NCI-H2107 treated with DMSO at 0.1 percent for 48 hours (cell line): ENCODE results near the gene ADCY2.

Experiments
- DNase-seq: peaks from one replicate; lab custom pipeline; 2025; ENCODE audit not compliant: unreplicated experiment; lab: John Stamatoyannopoulos, UW

ADCY2 gene

DNA sequence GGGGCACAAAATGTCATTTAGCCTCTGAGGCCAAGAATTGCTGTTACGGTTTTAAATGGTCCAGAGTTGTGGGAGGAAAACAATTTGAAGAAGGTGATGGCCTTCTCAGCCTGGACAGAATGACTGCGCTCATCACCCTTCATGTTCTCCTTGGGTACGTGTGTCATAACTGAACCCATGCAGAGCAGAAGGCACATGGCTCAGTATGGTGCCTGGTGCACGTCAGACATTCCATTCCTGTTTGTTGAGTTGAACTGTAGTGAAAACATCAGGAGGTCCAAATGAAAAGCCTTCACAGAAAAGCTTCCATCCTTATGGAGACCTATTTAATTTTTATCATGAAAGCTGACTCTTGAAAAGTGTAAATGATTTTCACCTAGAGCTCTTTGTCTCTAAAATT is 321.8 kb downstream of the ADCY2 start:
- DNase-seq: no peak

DNA sequence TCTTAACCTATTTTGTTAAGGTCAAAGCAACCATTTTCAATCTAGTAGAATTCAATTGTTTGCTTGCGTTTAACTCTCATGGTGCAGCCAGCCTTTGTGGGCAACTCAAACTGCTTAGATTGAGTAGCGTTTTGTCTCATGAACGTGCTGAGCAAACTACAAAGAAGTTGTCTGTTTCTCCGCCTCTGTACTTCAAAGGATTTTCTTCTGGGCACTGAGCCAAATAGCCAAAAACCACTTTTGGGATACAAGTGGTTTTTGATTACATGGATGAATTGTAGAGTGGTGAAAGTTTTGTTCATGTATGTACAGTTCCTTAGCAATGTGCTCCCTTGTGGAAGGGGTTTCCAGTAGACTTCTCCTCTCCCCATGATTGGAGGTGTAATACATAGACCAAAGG is 332.1 kb downstream of the ADCY2 start:
- peak; percentile 20 for DNase-seq

DNA sequence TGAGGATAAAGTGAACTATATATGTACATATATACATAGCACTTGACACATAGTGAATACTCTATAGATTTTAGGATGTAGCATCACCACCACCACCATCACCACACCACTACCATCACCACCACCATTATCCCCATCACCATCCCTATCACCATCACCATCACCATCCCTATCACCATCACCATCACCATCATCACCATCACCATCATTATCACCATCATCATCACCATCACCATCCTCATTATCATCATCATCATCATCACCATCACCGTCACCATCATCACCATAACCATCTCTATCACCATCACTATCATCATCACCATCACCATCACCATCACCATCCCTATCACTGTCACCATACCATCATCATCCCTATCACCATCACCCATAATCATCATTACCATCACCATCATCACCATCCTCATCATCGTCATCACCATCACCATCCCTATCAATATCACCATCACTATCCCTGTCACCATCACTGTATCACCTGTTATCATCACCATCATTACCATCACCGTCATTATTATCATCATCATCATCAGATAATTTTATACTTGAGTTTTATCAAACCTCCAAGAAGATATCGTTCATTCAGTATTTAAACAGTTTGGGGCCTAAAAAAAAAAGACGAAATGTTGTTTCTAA is 345.6 kb downstream of the ADCY2 start:
- DNase-seq: no peak

DNA sequence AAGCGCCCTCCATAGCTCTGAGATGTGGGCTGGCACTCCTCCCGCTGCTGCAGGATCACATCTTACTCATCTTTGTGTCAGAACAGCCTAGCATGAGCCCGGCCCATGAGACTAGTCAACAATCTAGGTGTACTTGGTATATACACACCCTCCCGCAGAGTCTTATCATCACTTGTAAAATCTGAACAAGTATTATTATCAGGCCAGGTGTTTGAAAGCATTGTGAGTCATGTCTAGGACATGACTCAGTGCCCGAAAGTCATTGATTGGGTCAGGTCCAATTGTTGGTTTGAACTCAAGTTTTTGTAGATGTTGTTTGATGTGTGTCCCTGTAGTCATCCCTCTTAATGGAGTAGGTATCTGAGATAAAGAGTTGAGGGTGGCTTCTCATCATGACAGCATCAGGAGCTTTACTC is 346.3 kb downstream of the ADCY2 start:
- DNase-seq: no peak

DNA sequence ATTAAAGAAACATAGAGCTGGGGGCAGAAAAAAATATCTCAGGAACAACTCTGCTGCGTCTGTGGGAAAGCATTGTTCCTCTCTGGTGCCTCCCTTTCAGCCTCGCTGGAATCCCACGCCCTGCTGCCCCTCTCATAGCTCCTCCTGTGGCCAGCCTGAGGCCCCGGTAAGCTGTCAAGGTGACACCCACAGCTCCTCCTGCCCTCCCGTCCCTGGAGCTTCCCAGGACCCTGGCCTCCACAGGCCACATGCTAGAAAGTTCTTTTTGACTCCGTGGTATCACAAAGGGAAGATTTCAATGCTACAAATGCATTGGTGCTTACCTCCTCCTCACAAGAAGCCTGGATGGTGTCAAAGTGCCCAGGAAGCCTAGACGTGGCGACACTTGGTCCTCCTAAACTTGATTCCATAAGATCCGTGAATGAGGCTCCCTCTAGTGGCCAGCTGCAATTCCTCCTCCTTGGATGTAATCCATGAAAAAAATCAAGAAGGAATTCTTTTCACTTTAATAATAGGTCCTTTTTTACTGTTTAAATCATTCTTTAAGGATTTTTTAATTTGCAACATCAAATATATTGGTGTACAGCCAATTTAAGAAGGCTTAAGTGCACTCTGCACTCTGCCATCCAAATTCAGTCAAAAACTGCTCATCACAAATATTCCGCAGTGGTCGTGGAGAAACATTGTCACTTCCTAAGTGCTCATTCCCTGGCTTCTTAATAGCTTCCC is 350.1 kb downstream of the ADCY2 start:
- DNase-seq: peak; percentile 74

DNA sequence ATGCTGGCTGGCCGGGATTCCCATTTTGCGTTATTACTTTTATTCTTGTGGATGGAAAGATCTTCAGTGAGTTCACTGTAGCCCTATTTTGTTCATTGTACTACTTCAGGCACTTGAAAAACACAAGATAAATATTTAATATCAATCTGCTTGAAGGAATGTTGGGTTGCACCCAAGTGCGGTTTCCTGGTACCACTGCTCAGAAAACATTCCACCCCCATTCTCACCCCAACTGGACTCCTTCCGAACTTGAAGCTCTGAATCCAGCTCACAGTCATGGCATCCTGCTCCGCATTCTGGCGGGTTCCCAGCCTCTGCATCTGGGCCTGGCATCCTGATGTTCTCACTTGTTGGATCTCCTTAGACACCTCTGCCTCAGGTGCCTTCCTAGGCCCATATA is 351.8 kb downstream of the ADCY2 start:
- DNase-seq: no peak

DNA sequence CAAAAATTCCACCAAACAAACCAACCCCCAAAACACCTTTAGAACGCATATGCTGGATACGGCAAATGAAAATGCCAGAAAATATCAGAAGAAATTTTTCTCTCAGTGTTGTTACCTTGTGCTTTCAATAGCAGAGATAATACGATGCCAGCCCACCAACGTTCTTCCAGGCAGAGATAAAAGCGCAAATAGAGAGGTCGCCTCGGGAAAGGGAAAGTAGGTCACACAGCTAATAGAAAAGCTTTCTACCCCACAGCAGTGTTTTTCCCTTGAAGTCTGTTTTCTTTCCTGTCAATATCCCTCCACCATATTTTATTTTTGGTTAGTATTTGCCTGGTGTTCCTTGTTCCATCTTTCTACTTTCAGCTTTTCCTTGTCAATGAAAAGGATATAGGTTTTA is 353.7 kb downstream of the ADCY2 start:
- DNase-seq: no peak

DNA sequence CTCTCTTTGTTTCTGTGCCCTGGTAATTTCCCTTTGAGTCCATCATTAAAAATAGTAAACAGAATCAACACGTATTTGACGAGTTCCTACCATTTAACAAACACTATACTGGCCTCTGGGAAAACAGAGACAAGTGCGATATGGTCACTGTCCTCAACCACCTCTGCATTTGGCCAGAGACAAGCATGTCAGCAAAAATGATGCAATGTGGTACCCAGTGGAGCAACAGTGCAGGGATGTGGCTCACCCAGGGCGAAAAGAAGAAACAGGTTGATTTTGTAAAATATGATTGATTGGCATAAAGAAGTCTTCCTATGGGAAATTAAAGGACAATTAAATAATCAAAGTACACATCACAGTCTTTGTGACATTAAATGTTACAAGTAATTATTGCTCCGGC is 355.9 kb downstream of the ADCY2 start:
- no peak for DNase-seq

DNA sequence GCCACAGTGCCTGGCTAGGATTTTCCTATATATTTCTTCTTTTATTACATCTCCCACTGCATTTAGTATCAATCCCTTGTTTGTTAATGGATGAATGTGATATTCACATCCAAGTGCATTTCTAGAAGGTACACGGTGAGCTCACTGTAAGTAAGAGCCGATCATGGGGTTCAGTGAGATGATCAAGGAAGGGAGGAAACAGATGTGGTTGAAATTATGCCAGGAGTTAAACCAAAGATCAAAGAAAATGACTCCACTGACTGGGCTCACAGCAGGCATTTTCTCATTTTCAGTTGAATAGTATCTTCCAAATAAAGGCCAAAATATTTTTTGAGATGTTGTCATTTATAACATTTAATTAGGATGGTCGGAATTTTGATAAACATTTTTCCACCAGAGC is 357.2 kb downstream of the ADCY2 start:
- no peak for DNase-seq

DNA sequence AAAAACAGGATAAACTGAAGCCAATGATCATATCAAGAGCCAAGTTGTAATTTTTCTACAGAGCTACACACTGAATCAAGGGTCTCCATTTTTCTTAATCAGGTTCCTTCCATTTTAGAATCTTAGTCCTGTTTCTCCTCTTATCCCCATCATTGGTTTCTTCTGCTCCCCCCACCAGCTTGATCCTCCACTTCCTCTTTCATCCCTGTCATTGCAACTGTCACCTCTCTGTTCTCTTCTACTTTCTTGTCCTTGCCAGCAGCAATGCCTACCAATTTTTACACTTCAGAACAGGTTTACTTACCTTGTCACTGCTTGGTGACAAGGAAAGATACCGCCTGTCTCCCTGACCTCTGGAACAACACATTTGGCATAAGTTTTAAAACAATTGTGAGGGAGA is 357.7 kb downstream of the ADCY2 start:
- no peak for DNase-seq

DNA sequence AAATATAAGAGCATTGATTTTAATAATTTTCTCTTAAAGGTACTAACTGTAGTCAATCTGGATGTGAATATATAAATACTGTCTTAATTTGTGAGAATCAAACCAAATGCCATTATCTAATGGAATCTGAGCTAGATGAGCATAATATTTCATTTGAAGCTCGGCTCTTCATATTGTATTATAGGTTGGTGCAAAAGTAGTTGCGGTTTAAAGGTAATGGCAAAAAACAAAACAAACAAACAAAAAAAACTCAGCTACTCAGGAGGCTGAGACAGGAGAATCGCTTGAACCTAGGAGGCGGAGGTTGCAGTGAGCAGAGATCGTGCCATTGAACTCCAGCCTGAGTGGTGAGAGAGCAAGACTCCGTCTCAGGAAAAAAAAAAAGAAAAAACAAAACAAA is 358.6 kb downstream of the ADCY2 start:
- DNase-seq: no peak

DNA sequence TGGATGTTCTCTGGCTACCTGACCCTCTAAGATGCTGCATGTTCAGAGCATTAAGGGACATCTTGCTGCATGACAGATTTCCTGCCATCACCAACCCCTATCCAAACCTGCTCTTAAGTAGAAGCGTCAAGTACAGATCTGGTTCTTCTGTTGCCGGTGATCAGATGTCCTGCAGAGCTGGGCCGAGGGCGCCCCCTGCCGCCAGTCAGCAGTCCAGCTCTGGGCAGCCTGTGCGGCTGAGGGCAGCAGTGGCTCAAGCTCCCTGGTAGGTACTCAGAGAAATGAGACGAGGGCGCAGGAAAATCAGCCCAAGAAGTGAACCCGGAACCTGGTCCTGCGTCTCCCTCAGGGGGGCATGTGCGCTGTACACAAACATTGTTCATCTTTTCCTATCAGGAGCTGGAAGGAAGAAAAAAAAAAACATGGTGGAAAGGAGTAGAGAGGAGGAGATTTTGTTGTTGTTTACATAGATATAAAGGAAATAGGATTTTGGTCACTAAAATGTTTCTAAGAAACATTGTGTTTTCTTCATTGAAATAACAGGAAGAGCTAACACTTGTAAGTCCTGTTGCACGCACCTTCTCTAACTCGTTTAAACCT is 359.2 kb downstream of the ADCY2 start:
- no peak for DNase-seq

DNA sequence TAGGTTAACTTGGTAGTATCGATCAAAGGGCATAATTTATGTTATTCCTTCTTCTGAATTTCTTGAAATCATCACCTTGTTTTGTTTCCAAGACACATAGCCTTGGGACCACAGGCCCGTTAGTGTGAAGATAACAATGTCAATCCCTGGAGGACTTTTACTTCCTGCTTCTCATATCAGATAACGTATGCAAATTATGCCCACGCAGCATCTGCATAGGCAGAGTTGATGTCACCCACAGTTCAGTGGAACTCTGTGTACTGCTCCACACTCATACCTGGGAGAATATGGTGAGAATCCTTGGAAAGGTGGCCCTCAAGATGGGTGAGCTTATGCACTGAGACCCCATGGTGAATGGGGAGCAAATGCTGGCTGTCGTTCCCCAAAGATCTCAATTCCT is 360.0 kb downstream of the ADCY2 start:
- DNase-seq: no peak

DNA sequence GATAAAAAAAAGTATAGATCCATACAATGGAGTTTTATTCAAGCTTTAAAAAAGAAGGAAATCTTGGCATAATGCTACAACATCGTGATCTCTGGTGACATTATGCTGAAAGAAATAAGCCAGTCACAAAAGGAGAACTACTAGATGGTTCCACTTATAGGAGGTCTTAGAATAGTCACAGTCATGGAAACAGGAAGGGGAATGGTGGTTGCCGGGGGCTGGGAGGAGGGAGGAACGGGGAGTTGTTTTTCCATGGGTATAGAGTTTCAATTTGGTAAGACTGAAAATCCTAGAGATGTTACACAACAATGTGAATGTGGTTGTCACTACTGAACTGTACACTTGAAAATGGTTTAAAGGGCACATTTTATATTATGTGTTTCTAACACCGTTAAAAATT is 360.5 kb downstream of the ADCY2 start:
- peak; percentile 41 for DNase-seq

DNA sequence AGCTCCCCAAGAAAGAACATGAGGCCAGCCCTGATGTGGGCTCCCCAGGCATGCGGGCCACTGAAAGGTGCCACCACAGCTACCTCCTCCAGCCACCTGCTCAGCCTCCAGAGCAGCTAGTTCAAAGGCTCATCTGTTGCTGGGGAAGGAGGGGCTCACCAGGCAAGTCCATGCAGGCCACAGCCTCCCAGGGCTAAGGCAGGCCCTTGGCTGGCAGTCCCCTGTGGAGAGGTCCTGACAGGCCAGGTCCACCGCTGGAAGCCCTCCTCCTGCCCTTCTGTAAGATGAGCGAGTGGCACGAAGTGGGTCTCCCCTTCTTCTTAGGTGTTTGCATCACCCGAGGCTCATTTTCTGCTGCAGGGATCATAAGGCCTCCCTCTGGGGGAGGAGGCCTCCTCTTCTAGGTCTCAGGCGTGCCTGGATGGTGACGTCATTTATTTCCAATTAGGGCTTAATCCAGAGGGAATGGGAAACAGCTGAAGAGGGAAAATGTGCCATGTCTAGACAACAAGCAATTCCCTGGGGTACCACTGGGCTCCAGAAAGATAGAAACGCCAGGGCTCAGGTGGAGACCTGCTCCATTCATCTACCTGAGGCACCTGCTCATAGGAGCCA is 363.4 kb downstream of the ADCY2 start:
- DNase-seq: peak; percentile 84

DNA sequence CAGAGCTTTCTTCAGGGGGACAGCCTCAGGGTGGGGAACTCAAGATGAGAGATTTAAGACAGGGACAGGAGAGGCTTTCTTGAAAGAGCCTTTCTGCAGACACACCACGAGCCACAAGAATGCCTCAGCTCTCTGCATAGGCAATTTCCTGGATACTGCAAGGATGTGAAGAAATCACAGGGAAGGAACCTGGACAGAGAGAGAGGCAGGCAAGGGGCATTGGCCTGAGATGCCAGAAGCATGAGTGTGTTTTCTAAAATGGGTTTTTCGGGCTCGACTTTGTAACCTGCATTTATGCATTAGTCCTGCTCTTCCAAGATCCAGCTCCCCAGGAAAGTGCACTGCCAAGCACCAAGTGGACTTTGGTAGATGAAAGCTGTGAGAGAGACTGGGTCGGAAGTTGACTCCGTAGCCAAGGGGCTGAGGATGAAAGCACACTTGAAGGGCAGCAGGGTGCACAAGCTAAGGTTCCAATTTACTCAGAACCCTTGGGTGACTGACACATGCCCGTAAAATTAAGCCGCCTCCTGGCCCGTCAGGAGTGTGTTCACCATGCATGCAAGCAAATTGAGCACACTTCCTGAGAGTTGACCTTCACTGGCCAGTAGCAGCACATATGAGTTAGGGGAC is 364.1 kb downstream of the ADCY2 start:
- DNase-seq: no peak

DNA sequence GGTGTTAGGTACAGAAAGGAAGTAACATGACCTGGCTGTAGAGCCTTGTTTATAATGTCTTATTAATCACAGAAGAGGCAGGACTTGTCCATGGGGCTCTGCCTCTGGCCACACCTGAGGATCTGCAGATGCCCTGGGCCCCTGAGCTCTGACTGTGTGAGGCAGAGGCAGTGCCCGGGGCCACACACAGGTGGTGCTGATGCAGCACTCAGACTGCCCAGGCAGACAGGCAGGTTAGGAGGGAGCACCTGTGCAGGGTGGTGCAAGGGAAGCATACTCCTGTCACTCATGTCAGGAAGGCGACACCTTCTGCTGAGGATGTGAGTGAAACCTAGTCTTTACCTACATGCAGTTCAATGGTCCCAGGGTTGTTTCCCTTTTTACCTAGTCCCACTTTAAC is 366.3 kb downstream of the ADCY2 start:
- DNase-seq: peak; percentile 75

DNA sequence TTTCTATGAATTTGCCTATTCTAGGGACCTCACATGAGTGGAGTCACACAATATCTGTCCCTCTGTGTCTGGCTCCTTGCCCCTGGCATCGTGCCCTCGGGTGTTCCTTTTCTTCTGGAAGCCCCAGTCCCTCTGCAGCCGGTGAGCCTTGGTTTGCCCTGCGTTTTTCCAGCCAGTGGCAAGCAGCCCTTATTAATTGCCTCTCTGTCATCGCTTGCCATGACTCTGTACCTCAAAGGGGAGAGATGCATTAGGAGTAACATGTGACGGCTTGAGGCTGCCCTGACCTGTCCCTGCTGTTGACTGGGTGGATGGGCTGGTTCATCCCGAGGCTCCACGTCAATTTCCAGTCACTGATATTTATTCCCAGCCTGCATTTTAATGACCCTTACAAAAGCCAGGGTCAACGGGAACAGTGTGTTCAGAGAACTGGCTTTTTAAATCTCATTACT is 367.7 kb downstream of the ADCY2 start:
- DNase-seq: no peak

DNA sequence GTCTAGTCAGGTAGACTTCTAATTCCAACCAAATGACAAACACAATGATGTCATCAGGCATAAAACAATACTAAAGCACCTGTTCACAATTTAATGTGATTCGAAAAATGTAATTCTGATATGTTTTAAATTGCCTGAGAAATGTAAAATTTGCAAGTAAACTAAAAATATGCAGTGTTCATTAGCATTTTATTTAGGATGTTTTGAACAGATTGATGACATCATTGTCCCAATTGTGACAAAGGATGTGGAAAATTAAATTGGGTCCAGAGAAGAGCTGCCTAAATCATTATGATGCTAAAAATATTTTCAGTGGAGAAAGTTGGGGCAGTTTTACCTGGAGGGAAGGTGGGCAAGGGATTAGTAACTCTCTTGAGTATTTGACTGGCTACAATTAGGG is 368.5 kb downstream of the ADCY2 start:
- DNase-seq: no peak

DNA sequence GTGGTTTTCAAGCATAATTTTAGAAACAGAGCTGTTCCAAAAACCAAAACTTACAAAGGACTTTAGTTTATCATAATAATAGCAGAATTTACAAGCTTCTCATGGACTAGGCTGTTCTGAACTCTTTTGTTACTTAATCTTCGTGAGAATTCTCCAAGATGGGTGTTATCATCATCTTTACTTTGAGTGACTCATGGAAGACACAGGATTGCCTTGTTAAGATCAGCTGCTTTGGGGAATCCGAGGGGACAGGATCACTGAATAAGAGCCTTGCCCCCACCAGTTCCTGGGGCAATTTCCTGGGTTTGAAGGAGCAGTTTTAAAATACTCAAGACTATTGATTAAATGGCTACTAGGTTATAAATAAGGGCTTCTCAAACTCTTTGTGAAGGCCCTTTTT is 374.5 kb downstream of the ADCY2 start:
- no peak for DNase-seq

DNA sequence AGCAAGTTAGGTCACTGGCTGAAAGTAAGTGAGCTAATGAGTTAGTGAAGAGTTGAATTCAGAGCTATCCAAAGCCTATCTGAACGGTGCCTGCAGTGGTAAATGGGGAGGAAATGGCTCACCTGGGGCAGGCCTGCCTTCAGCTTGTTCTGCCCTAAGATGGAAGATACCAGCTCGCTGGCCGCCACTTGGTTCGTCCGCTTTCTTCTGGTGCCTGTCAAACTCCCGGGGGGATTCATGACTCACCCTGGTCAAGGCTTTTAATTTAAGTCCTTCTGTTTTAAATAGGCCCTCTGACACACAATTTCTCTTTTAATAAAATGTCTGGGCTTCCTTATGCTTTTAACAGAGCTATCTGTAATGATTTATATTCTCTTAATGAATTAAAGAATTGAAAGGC is 376.2 kb downstream of the ADCY2 start:
- DNase-seq: no peak

DNA sequence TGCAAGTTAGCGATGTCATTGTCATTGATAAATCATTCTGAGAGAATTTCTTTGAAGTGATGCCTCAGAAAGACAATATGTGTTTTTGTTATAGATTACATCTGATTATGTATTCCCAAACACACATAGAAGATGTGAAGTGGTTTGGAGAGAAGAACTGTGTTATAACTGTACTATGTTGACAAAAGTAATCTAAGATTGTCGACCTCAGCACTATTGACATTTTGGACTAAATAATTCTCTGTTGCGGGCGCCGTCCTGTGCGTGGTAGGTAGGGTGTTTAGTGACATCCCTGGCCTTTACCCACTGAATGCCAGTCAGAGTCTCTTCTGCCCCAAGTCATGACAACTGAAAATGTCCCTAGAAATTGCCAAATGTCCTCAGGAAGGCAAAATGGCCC is 377.2 kb downstream of the ADCY2 start:
- no peak for DNase-seq
